Right lobe of liver (tissue), 4 donors: ENCODE measurements around the gene TRANK1.

Experiments used
- POLR2A ChIP-seq: fragments of 450-650 bp; IDR thresholded peaks from one replicate; pipeline ENCODE4 v1.6.1; 2017; ENCODE audit warnings: antibody characterized with exemption, mild to moderate bottlenecking
- TF ChIP-seq, protein P1 (sequence below), 4 donors: fragments of 200-600 bp in 3 of 4; fragments of 450-650 bp in 1 of 4; IDR thresholded peaks; one replicate each; pipeline versions ENCODE4 v1.5.1 to v1.8.0; 2016 to 2022; ENCODE audit warnings: antibody characterized with exemption in 4 of 4, mild to moderate bottlenecking in 2 of 4
- donor health status: DM: no; HTN: no; CAD: no.
- donor health status: DM: no; HTN: no; CAD: no.
- donor health status: DM: no; HTN: yes; CAD: no.

- no peak for TF ChIP-seq POLR2A
- TF ChIP-seq, protein P1, sequence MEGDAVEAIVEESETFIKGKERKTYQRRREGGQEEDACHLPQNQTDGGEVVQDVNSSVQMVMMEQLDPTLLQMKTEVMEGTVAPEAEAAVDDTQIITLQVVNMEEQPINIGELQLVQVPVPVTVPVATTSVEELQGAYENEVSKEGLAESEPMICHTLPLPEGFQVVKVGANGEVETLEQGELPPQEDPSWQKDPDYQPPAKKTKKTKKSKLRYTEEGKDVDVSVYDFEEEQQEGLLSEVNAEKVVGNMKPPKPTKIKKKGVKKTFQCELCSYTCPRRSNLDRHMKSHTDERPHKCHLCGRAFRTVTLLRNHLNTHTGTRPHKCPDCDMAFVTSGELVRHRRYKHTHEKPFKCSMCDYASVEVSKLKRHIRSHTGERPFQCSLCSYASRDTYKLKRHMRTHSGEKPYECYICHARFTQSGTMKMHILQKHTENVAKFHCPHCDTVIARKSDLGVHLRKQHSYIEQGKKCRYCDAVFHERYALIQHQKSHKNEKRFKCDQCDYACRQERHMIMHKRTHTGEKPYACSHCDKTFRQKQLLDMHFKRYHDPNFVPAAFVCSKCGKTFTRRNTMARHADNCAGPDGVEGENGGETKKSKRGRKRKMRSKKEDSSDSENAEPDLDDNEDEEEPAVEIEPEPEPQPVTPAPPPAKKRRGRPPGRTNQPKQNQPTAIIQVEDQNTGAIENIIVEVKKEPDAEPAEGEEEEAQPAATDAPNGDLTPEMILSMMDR (IDR thresholded peaks at IDR 0.05) = no peak
These were observed 53.1 kb downstream of the TRANK1 start for GRCh38 chr3:36891701-36892160.
